ENCODE data around the gene OAS2.

OAS2 gene

GRCh38 chr12:112980491-112981158, 2.3 kb downstream of the OAS2 start:
- in situ Hi-C loops (cut with HindIII; ENCODE audit: low sequenced_read_pairs) = no loop called here

GRCh38 chr12:112985642-112986290, 7.4 kb downstream of the OAS2 start:
- in situ Hi-C loops (cut with HindIII; ENCODE audit: low sequenced_read_pairs) = loop anchor here (5.0 kb wide), 1 partner anchor 52 kb away; no protein-coding TSS in a partner anchor

GRCh38 chr12:112986291-112986800, 8.0 kb downstream of the OAS2 start:
- in situ Hi-C loops (cut with HindIII; ENCODE audit: low sequenced_read_pairs) = loop anchor here (5.0 kb wide), 1 partner anchor 51 kb away; no protein-coding TSS in a partner anchor

GRCh38 chr12:112987561-112987960, 9.2 kb downstream of the OAS2 start:
- in situ Hi-C loops (cut with HindIII; ENCODE audit: low sequenced_read_pairs) = loop anchor here (5.0 kb wide), 1 partner anchor 50 kb away; no protein-coding TSS in a partner anchor

GRCh38 chr12:112988224-112988623, 9.9 kb downstream of the OAS2 start:
- in situ Hi-C loops (cut with HindIII; ENCODE audit: low sequenced_read_pairs) = loop anchor here (5.0 kb wide), 1 partner anchor 49 kb away; no protein-coding TSS in a partner anchor

- in situ Hi-C loops (cut with HindIII; ENCODE audit: low sequenced_read_pairs) = loop anchor here (5.0 kb wide), 1 partner anchor 48 kb away; no protein-coding TSS in a partner anchor
Observed at GRCh38 chr12:112988823-112989385, 10.6 kb downstream of the OAS2 start.

GRCh38 chr12:112989806-112990205, 11.5 kb downstream of the OAS2 start:
- in situ Hi-C loops (cut with HindIII; ENCODE audit: low sequenced_read_pairs) = loop anchor here (5.0 kb wide), 1 partner anchor 47 kb away; no protein-coding TSS in a partner anchor

- in situ Hi-C loops (cut with HindIII; ENCODE audit: low sequenced_read_pairs) = no loop called here
Observed at GRCh38 chr12:112992541-112993398, 14.5 kb downstream of the OAS2 start.

- in situ Hi-C loops (cut with HindIII; ENCODE audit: low sequenced_read_pairs) = loop anchor here (5.0 kb wide), 2 partner anchors 78 to 97 kb away; no protein-coding TSS in a partner anchor
Observed at GRCh38 chr12:112995008-112995407, 16.7 kb downstream of the OAS2 start.

GRCh38 chr12:112996501-112996900, 18.2 kb downstream of the OAS2 start:
- in situ Hi-C loops (cut with HindIII; ENCODE audit: low sequenced_read_pairs) = loop anchor here (5.0 kb wide), 2 partner anchors 79 to 96 kb away; no protein-coding TSS in a partner anchor

- in situ Hi-C loops (cut with HindIII; ENCODE audit: low sequenced_read_pairs) = loop anchor here (5.0 kb wide), 2 partner anchors 80 to 95 kb away; no protein-coding TSS in a partner anchor
Observed at GRCh38 chr12:112997506-112997905, 19.2 kb downstream of the OAS2 start.

GRCh38 chr12:112998987-112999767, 20.9 kb downstream of the OAS2 start:
- in situ Hi-C loops (cut with HindIII; ENCODE audit: low sequenced_read_pairs) = loop anchor here (5.0 kb wide), 2 partner anchors 82 to 93 kb away; no protein-coding TSS in a partner anchor

GRCh38 chr12:113000433-113000832, 22.1 kb downstream of the OAS2 start:
- in situ Hi-C loops (cut with HindIII; ENCODE audit: low sequenced_read_pairs) = no loop called here

- in situ Hi-C loops (cut with HindIII; ENCODE audit: low sequenced_read_pairs) = no loop called here
Observed at GRCh38 chr12:113002155-113002554, 23.8 kb downstream of the OAS2 start.

- in situ Hi-C loops (cut with HindIII; ENCODE audit: low sequenced_read_pairs) = no loop called here
Observed at GRCh38 chr12:113002676-113003075, 24.4 kb downstream of the OAS2 start.

GRCh38 chr12:113003636-113004035, 25.3 kb downstream of the OAS2 start:
- in situ Hi-C loops (cut with HindIII; ENCODE audit: low sequenced_read_pairs) = no loop called here

GRCh38 chr12:113005762-113006161, 27.4 kb downstream of the OAS2 start:
- in situ Hi-C loops (cut with HindIII; ENCODE audit: low sequenced_read_pairs) = no loop called here

- in situ Hi-C loops (cut with HindIII; ENCODE audit: low sequenced_read_pairs) = no loop called here
Observed at GRCh38 chr12:113006206-113006605, 27.9 kb downstream of the OAS2 start.

- in situ Hi-C loops (cut with HindIII; ENCODE audit: low sequenced_read_pairs) = no loop called here
Observed at GRCh38 chr12:113006641-113007040, 28.3 kb downstream of the OAS2 start.

GRCh38 chr12:113007166-113007565, 28.8 kb downstream of the OAS2 start:
- in situ Hi-C loops (cut with HindIII; ENCODE audit: low sequenced_read_pairs) = no loop called here
